GM10248 (cell line): Measurements from ENCODE around the gene TMEM141.
"Not testable (repeated sequence)": the region's sequence is repeated elsewhere in the genome, so short reads cannot be mapped to it uniquely, and the experiment has no call there.

ENCODE experiments used
- CTCF ChIA-PET: fragments of 300-600 bp; sonication (Branson Sonifier 250); formaldehyde crosslinking; extraction: SDS; loops from one replicate; lab custom pipeline; 2021; ENCODE audit warnings: antibody characterized with exemption; lab: Yijun Ruan, JAX
- POLR2A ChIA-PET: fragments of 350-650 bp; sonication (Branson Sonifier 250); formaldehyde crosslinking; extraction: SDS; loops from one replicate; lab custom pipeline; 2020; ENCODE audit warnings: antibody characterized with exemption; lab: Yijun Ruan, JAX
- DNase-seq: peaks from one replicate; pipeline ENCODE4 v3.0.0; 2012; ENCODE audit errors: extremely low spot score
- CTCF ChIP-seq: IDR thresholded peaks from 2 replicates; pipeline ENCODE4 v1.5.1; 2012; ENCODE audit warnings: mild to moderate bottlenecking, low read depth; ENCODE audit errors: extremely low read depth, missing control alignments, control extremely low read depth

The TMEM141 gene

GRCh38 chr9:136802321-136802720 lies 11.2 kb downstream of the TMEM141 start:
- ChIA-PET POLR2A (interaction anchor here (0.6 kb wide), 1 partner anchor 268 kb away, joined by 3 read pairs; the partner anchor contains the start of gene SAPCD2), CTCF (interaction anchor here (1.8 to 3.2 kb wide), 4 partner anchors 9 to 75 kb away, joined by 5 to 21 read pairs (median 7); partner anchors contain the start of gene AJM1)
- TF ChIP-seq CTCF, result no peak
- DNase-seq, result no peak

GRCh38 chr9:136803009-136803550 lies 11.9 kb downstream of the TMEM141 start:
- DNase-seq, POLR2A ChIA-PET: not testable (repeated sequence)
- CTCF ChIA-PET, result interaction anchor here (2.0 to 3.2 kb wide), 3 partner anchors 10 to 39 kb away, joined by 5 to 21 read pairs (median 9); partner anchors contain the start of gene AJM1

DNA sequence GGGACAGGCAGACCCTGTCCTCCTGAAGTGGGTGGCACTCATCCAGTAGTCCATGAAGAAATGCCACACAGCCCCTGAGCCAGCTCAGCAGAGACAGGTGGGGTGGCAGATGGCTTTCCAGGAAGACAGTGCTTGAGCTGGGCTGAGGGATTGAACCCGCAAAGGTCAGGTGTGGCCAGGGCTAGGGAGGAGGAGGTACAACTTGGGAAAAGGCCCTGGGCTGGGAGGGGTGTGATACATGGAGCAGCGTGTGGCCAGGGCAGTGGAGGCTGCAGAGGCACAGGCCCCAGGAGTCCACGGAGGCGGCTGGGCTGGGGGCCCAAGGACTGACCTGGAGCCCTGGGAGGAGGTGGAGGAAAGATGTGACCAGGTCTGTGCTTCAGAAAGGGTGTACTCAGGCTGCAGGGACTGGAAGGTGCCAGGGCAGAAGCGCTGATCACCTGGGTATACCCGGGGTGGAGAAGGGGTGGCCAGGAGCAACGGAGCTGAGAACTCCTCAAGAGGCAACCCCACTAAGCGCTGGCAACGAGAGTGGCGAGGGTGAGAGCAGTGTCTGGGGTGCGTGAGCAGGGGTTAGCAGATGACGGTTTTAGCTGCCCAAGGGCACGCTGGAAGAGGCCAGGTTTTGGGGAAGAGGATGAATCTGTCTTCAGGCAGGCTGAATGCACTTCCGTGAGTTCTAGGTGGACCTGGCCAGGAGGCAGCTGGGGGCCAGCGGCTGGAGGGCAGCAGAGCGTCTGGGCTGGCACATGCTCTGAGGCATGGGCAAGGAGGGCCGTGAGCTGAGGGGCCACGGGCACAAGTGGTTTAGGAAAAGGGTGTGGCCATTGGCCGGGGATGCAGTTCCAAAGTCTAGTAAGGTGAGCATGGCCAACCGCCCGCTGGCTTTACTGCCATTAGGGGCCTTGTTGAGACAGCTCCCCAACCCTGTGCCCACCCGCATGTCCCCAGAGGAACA lies 12.7 kb downstream of the TMEM141 start:
- TF ChIP-seq CTCF, result no peak
- ChIA-PET POLR2A (no interaction called here), CTCF (interaction anchor here (2.0 to 3.2 kb wide), 2 partner anchors 11 to 16 kb away, joined by 5 to 21 read pairs; no protein-coding TSS in a partner anchor)
- no peak for DNase-seq

DNA sequence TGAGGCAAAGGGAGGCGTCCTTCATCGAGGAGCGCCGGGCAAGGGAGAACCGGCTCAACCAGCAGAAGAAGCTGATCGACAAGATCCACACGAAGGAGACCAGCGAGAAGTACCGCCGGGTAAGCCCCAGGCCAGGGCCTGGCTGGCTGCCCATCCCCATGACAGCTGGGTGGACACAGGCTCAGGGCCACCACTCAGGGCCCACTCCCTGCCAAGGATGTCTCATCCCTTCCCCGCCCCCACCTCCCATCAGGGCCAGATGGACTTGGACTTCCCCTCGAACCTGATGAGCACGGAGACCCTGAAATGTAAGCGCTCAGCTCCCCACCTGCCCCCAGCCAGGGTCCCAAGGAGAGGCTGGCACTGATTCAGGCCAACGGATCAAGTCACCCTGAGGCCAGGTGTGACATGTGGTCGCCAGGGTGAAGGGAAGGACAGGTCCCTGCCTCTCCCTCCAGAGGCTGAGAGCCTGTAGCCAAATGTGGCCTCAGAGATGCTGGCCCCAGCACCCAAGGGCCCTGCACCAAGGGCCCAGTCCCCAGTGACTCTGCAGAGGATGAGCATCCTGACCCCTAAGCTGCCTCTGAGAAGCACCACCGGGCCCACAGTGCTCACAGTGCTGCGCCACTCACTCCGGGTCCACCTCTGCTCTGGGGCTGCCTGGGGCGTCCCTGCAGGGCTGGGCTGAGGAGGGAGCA lies 13.5 kb downstream of the TMEM141 start:
- POLR2A ChIA-PET, result interaction anchor here (0.6 kb wide), 1 partner anchor 398 kb away, joined by 3 read pairs; no protein-coding TSS in a partner anchor
- DNase-seq, result no peak
- CTCF ChIA-PET, result interaction anchor here (1.6 to 3.2 kb wide), 4 partner anchors 11 to 230 kb away, joined by 4 to 21 read pairs (median 6); no protein-coding TSS in a partner anchor
- no peak for TF ChIP-seq CTCF

- CTCF ChIA-PET, result interaction anchor here (1.6 to 2.5 kb wide), 5 partner anchors 10 to 230 kb away, joined by 4 to 9 read pairs (median 6); no protein-coding TSS in a partner anchor
- POLR2A ChIA-PET, result interaction anchor here (0.6 kb wide), 1 partner anchor 397 kb away, joined by 3 read pairs; no protein-coding TSS in a partner anchor
- no peak for DNase-seq
- no peak for TF ChIP-seq CTCF
Measured at GRCh38 chr9:136805207-136805740, 14.1 kb downstream of the TMEM141 start.

DNA sequence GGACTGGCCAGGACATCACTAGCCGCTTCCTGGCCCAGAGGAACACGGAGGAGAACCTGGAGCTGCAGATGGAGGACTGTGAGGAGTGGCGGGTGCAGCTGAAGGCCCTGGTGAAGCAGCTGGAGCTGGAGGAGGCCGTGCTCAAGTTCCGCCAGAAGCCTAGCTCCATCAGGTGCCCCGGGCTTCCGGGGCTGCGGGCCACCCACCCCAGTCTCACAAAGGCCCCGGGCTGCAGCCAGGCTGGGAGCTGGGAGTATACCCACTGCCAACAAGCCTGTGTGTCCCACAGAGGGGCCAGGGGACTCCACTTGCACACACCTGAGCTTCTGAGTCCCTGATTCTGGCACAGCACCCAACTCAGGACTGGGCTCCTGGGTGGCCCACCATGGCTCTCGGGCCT lies 14.9 kb downstream of the TMEM141 start:
- ChIA-PET POLR2A (interaction anchor here (0.9 kb wide), 1 partner anchor 436 kb away, joined by 3 read pairs; no protein-coding TSS in a partner anchor), CTCF (interaction anchor here (0.7 to 2.5 kb wide), 6 partner anchors 10 to 229 kb away, joined by 3 to 9 read pairs (median 5); partner anchors contain the start of gene AJM1)
- no peak for DNase-seq
- no peak for TF ChIP-seq CTCF
